ENCODE results near the gene CCDC187.

CCDC187 gene

GRCh38 chr9:136278894-136279293 lies 25.0 kb downstream of the CCDC187 start:
- TF ChIP-seq POLR2AphosphoS5 (IDR thresholded peaks at IDR 0.05; ENCODE audit: low read depth, low read length) (no peak), FOXP2 (optimal IDR thresholded peaks at IDR 0.05; ENCODE audit: borderline replicate concordance, extremely low read depth, extremely low read length, insufficient read depth) (no peak), SIN3A (IDR thresholded peaks at IDR 0.05; ENCODE audit: borderline replicate concordance, insufficient read depth, low read length) (no peak), TAF1 (IDR thresholded peaks at IDR 0.05; ENCODE audit: borderline replicate concordance, insufficient read depth, low read length) (no peak), REST (IDR thresholded peaks at IDR 0.05; ENCODE audit: insufficient read depth in 1 of 2, low read depth in 2 of 2, low read length in 2 of 2) (no peak)

- TF ChIP-seq POLR2AphosphoS5 (IDR thresholded peaks at IDR 0.05; ENCODE audit: low read depth, low read length) (no peak), REST (IDR thresholded peaks at IDR 0.05; ENCODE audit: insufficient read depth in 1 of 2, low read depth in 2 of 2, low read length in 2 of 2) (no peak), FOXP2 (optimal IDR thresholded peaks at IDR 0.05; ENCODE audit: borderline replicate concordance, extremely low read depth, extremely low read length, insufficient read depth) (no peak), SIN3A (IDR thresholded peaks at IDR 0.05; ENCODE audit: borderline replicate concordance, insufficient read depth, low read length) (no peak), TAF1 (IDR thresholded peaks at IDR 0.05; ENCODE audit: borderline replicate concordance, insufficient read depth, low read length) (no peak)
Observed at GRCh38 chr9:136278221-136278620, 25.7 kb downstream of the CCDC187 start.

- TF ChIP-seq REST (IDR thresholded peaks at IDR 0.05; ENCODE audit: insufficient read depth in 1 of 2, low read depth in 2 of 2, low read length in 2 of 2) (no peak), FOXP2 (optimal IDR thresholded peaks at IDR 0.05; ENCODE audit: borderline replicate concordance, extremely low read depth, extremely low read length, insufficient read depth) (no peak), TAF1 (IDR thresholded peaks at IDR 0.05; ENCODE audit: borderline replicate concordance, insufficient read depth, low read length) (no peak)
Observed at GRCh38 chr9:136277746-136278145, 26.1 kb downstream of the CCDC187 start.

DNA sequence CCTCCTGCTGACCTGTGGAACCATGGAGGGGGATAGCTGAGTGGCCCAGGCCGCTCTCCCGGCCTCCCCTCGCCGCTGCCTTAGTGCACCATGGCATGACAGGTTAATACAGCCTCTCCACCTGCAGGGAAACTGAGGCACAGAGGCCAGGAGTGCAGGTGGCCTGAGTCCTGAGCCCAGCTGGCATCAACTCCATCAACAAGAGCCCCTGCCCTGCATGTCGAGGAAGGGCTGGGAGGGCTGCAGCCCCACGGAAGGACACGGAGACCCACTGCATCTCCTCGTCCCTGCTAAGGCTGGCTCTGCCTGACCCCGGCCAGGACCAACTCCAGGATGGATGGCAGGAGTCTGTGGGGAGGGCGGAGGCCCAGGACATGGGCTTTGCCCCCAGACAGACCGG lies 27.2 kb downstream of the CCDC187 start:
- TF ChIP-seq POLR2AphosphoS5 (IDR thresholded peaks at IDR 0.05; ENCODE audit: low read depth, low read length) (no peak), REST (IDR thresholded peaks at IDR 0.05; ENCODE audit: insufficient read depth in 1 of 2, low read depth in 2 of 2, low read length in 2 of 2) (no peak), TAF1 (IDR thresholded peaks at IDR 0.05; ENCODE audit: borderline replicate concordance, insufficient read depth, low read length) (no peak)

- TF ChIP-seq REST (IDR thresholded peaks at IDR 0.05; ENCODE audit: insufficient read depth in 1 of 2, low read depth in 2 of 2, low read length in 2 of 2) (no peak), SIN3A (IDR thresholded peaks at IDR 0.05; ENCODE audit: borderline replicate concordance, insufficient read depth, low read length) (no peak), TAF1 (IDR thresholded peaks at IDR 0.05; ENCODE audit: borderline replicate concordance, insufficient read depth, low read length) (no peak), POLR2AphosphoS5 (IDR thresholded peaks at IDR 0.05; ENCODE audit: low read depth, low read length) (no peak), FOXP2 (optimal IDR thresholded peaks at IDR 0.05; ENCODE audit: borderline replicate concordance, extremely low read depth, extremely low read length, insufficient read depth) (no peak)
Observed at GRCh38 chr9:136275655-136276429, 28.1 kb downstream of the CCDC187 start.

All from PFSK-1 (cell line).